Activated B cell treated with CpG ODN at 0.5 μM for 24 hours (primary cell): ENCODE measurements around the gene TMEM108. TPM values are rescaled to one million over a fixed set of nuclear protein-coding genes. Genes with fewer than 3 reads are reported as not detected.

Experiments
- ATAC-seq: fragments of 200-7000 bp; cut with Tn5 transposase; one replicate; pipeline ENCODE4 v1.10.0; 2021; ENCODE audit warnings: low read depth, mild to moderate bottlenecking, moderate library complexity
- CTCF ChIA-PET: fragments of 350-600 bp; sonication (Branson Sonifier 250); formaldehyde crosslinking; loops from one replicate; lab custom pipeline; 2021; ENCODE audit warnings: antibody characterized with exemption; lab: Charles Lee
- POLR2A ChIA-PET: fragments of 350-600 bp; sonication (Branson Sonifier 250); formaldehyde crosslinking; loops from one replicate; lab custom pipeline; 2021; ENCODE audit warnings: antibody characterized with exemption; lab: Charles Lee
- DNase-seq: peaks from one replicate; pipeline ENCODE4 v3.0.0; 2022
- H3K27ac Mint-ChIP-seq: one replicate; pipeline ENCODE4 v1.8.0; 2020; ENCODE audit warnings: mixed read lengths
- H3K27me3 Mint-ChIP-seq: one replicate; pipeline ENCODE4 v1.8.0; 2021; ENCODE audit warnings: mixed read lengths
- H3K36me3 Mint-ChIP-seq: one replicate; pipeline ENCODE4 v1.8.0; 2021; ENCODE audit warnings: low read depth, mixed read lengths
- H3K4me1 Mint-ChIP-seq: one replicate; pipeline ENCODE4 v1.8.0; 2021; ENCODE audit warnings: mixed read lengths
- H3K4me3 Mint-ChIP-seq: one replicate; pipeline ENCODE4 v1.8.0; 2020; ENCODE audit warnings: mild to moderate bottlenecking, mixed read lengths
- H3K9me3 Mint-ChIP-seq: one replicate; pipeline ENCODE4 v1.8.0; 2020; ENCODE audit warnings: mixed read lengths
- CTCF ChIP-seq: fragments of 200-600 bp; IDR thresholded peaks from one replicate; pipeline ENCODE4 v1.8.0; 2022; ENCODE audit warnings: antibody characterized with exemption, mild to moderate bottlenecking
- intact Hi-C: fragments of 100-400 bp; cut with micrococcal nuclease; formaldehyde crosslinking; loops from one replicate; pipeline ENCODE4 v1.15.1; 2024
- total RNA-seq: library from RNA; stranded (reverse); gene quantifications from 2 replicates; pipeline ENCODE4 v1.2.3, GENCODE V29; 2022

The TMEM108 gene
- total RNA-seq, 1 donor from 2014 or later: not detected

GRCh38 chr3:133441867-133442270 lies 403.7 kb downstream of the TMEM108 start:
- Mint-ChIP-seq H3K9me3 (peaks cover 9% of the 10 kb centered on the region), H3K36me3 (peaks cover 3% of the 10 kb centered on the region), H3K4me1 (peaks cover 46% of the 10 kb centered on the region), H3K4me3 (peak overlapping the region; percentile 71), H3K27me3 (no peaks in the 10 kb centered on the region), H3K27ac (peak overlapping the region; percentile 75)
- POLR2A ChIA-PET: interaction anchor here (0.6 to 2.2 kb wide), 4 partner anchors 23 to 132 kb away, joined by 3 to 24 read pairs (median 5); partner anchors contain the start of gene CDV3
- intact Hi-C loops: loop anchor here (10.0 kb wide), 1 partner anchor 1043 kb away; the partner anchor contains the start of genes ANAPC13 and CEP63
- CTCF ChIA-PET: interaction anchor here (1.4 kb wide), 2 partner anchors 135 to 178 kb away, joined by 4 read pairs; no protein-coding TSS in a partner anchor
- TF ChIP-seq CTCF: no peak
- DNase-seq: no peak
- peak; percentile 72 for ATAC-seq

GRCh38 chr3:133442518-133442917 lies 404.3 kb downstream of the TMEM108 start:
- Mint-ChIP-seq H3K9me3 (peaks cover 9% of the 10 kb centered on the region), H3K36me3 (peaks cover 3% of the 10 kb centered on the region), H3K4me3 (no peak overlapping the region), H3K27ac (no peak overlapping the region), H3K27me3 (no peaks in the 10 kb centered on the region), H3K4me1 (peaks cover 49% of the 10 kb centered on the region)
- intact Hi-C loops: loop anchor here (10.0 kb wide), 1 partner anchor 1042 kb away; the partner anchor contains the start of genes ANAPC13 and CEP63
- ATAC-seq (no peak), DNase-seq (no peak)
- no peak for TF ChIP-seq CTCF
- CTCF ChIA-PET: interaction anchor here (1.0 to 1.4 kb wide), 2 partner anchors 37 to 135 kb away, joined by 3 to 4 read pairs; no protein-coding TSS in a partner anchor
- POLR2A ChIA-PET: interaction anchor here (1.1 to 2.2 kb wide), 2 partner anchors 10 to 131 kb away, joined by 3 to 24 read pairs; partner anchors contain the start of gene CDV3

- TF ChIP-seq CTCF: no peak
- Mint-ChIP-seq H3K27me3 (no peaks in the 10 kb centered on the region), H3K27ac (no peak overlapping the region), H3K36me3 (peaks cover 3% of the 10 kb centered on the region), H3K9me3 (peaks cover 9% of the 10 kb centered on the region), H3K4me1 (peaks cover 57% of the 10 kb centered on the region), H3K4me3 (no peak overlapping the region)
- DNase-seq (no peak), ATAC-seq (no peak)
- intact Hi-C loops: loop anchor here (2.0 to 10.0 kb wide), 2 partner anchors 219 to 1041 kb away; partner anchors contain the start of genes ANAPC13 and CEP63
- POLR2A ChIA-PET: interaction anchor here (0.7 to 1.1 kb wide), 3 partner anchors 9 to 129 kb away, joined by 3 to 4 read pairs (median 3); partner anchors contain the start of gene CDV3
- CTCF ChIA-PET: interaction anchor here (1.0 kb wide), 2 partner anchors 36 to 134 kb away, joined by 3 read pairs; no protein-coding TSS in a partner anchor
Observed at GRCh38 chr3:133443649-133444422, 405.6 kb downstream of the TMEM108 start.

- ChIA-PET CTCF (interaction anchor here (1.0 kb wide), 1 partner anchor 134 kb away, joined by 3 read pairs; no protein-coding TSS in a partner anchor), POLR2A (interaction anchor here (1.0 kb wide), 1 partner anchor 129 kb away, joined by 3 read pairs; the partner anchor contains the start of gene CDV3)
- no peak overlapping the region for H3K27ac Mint-ChIP-seq
- H3K4me3 Mint-ChIP-seq: no peak overlapping the region
- peaks cover 63% of the 10 kb centered on the region for H3K4me1 Mint-ChIP-seq
- intact Hi-C loops: loop anchor here (2.0 to 10.0 kb wide), 2 partner anchors 218 to 1040 kb away; partner anchors contain the start of genes ANAPC13 and CEP63
- no peak for ATAC-seq
- H3K9me3 Mint-ChIP-seq: peaks cover 6% of the 10 kb centered on the region
- no peak for DNase-seq
- peaks cover 3% of the 10 kb centered on the region for H3K36me3 Mint-ChIP-seq
- no peak for TF ChIP-seq CTCF
- no peaks in the 10 kb centered on the region for H3K27me3 Mint-ChIP-seq
Observed at GRCh38 chr3:133444423-133444774, 406.2 kb downstream of the TMEM108 start.
